HS-27A (cell line): ENCODE data around the gene CDC73.

Experiments
- DNase-seq: peaks from one replicate; pipeline ENCODE4 v3.0.0-alpha.2; 2012; ENCODE audit warnings: low read depth, missing footprints

CDC73 gene

GRCh38 chr1:193121616-193122593, at the start of gene CDC73:
Gene CDC73, plus strand, starts transcription at chr1:193122031. Its CDS starts 170 bp downstream, at chr1:193122201.
- peak; percentile 85 for DNase-seq

DNA sequence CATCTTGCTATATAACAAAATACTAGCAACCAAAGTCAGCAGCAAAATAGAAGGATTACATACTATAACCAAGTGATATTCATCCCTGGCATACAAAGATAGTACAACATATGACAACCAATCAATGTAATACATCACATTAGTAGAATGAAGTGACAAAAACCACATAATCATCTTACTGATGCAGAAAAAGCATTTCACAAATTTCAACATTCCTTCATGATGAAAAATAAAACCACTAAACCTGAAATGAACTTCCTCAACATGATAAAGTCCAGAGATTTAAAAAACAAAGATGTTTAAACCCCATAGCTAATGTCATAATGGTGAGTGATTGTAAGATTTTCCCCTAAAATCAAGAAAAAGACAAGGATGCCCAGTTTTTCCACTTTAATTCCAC, 43.8 kb upstream of the CDC73 start:
- DNase-seq, result no peak

DNA sequence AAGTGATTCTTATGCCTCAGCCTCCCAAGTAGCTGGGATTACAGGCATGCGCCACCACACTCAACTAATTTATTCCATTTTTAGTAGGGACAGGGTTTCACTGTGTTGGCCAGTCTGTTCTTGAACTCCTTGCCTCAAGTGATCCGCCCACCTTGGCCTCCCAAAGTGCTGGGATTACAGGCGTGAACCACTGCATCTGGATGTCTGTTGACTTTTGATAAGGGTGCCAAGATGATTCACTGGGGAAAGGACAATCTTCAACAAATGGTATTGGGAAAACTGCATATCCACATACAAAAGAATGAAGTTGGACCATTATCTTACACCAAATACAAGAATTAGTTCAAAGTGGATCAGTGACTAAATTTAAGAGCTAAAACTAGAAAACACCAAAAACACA, 42.6 kb upstream of the CDC73 start:
- DNase-seq, result no peak

DNA sequence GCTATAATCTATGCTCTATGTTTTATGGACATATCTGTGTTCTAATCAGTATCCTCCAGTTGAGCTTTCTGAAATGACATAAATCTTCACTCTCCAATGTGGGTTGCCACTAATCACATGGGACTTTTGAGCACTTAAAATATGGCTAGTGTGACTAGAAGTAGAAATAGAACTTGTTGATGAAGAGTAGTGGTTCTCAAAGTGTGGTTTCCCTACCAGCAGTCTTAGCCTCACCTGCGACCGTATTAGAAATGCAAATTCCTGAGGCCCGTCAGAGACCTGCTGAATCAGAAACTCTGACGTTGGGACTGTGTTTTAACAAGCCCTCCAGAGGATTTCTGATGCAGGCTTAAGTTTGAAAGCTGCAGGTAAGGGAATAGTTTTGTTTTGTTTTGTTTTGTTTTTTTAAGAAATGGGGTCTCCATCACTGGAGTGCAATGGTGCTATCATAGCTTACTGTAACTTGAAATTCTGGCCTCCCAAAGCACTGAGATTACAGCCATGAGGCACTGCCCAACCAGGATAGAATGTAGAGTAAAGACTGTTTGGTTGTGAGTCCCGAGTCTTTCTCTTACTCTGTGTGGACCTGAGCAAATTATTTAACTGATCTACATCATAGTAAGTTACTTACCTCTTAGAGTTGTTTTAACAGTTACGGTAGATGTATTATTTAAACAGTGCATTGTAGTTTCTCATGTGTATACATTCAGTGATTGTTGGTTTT, 38.3 kb upstream of the CDC73 start:
- DNase-seq, result no peak

DNA sequence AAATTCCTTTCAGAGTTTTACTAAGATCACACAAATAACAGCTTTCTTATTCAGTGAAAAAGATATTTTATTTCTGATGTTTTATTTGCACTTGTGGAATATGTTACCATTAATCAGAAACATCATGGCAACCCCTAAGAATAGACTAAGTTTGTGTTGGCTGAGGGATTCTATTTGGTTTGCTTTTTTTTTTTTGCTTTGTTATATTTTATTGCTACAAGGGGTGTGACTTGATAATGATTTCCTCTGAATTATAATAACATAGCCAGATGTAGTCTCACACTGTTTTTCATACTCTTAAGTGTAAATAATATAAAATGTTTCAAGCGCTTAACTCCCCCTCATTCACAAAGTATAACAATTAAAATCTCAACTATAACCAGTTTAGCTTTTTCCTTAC, 36.6 kb upstream of the CDC73 start:
- no peak for DNase-seq

- DNase-seq, result no peak
Measured at GRCh38 chr1:193086342-193086741, 35.5 kb upstream of the CDC73 start.

- DNase-seq, result no peak
Measured at GRCh38 chr1:193087893-193088292, 33.9 kb upstream of the CDC73 start.

GRCh38 chr1:193090865-193091264, 31.0 kb upstream of the CDC73 start:
- DNase-seq, result no peak

DNA sequence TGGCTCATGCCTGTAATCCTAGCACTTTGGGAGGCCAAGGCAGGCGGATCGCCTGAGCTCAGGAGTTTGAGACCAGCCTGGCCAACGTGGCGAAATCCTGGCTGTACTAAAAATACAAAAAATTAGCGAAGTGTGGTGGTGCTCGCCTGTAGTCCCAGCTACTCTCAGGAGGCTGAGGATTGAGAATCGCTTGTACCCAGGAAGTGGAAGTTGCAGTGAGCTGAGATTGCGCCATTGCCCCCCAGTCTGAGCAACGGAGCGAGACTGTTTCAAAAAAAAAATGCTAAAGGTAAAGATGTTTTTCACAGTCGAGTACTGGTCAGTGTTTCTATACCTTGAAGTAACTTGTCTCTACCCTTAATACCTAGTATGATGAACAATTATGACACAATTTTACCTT, 27.7 kb upstream of the CDC73 start:
- DNase-seq, result no peak

DNA sequence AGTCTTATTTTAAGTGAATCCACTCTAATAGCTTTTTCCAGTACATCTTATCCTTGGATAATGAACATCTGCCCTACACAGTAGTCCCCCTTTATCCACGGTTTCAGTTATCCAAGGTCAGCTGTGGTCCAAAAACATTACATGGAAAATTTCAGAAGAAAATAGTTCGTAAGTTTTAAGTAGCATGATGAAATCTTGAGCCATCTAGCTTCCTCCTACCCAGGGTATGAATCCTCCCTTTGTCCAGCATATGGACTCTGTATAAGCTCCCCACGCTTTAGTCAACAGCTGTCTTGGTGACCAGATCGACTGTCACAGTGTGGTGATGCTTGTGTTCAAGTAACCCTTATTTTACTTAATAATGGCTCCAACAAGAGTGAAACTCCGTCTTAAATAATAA, 19.2 kb upstream of the CDC73 start:
- DNase-seq, result no peak

GRCh38 chr1:193103759-193104501, 17.9 kb upstream of the CDC73 start:
- no peak for DNase-seq

- DNase-seq, result no peak
Measured at GRCh38 chr1:193104502-193104906, 17.3 kb upstream of the CDC73 start.

GRCh38 chr1:193104907-193105820, 16.7 kb upstream of the CDC73 start, which contains the start of gene GLRX2:
Gene GLRX2, minus strand, starts transcription at chr1:193105414. Its CDS starts 32 bp downstream, at chr1:193105382.
- DNase-seq, result peak; percentile 67

DNA sequence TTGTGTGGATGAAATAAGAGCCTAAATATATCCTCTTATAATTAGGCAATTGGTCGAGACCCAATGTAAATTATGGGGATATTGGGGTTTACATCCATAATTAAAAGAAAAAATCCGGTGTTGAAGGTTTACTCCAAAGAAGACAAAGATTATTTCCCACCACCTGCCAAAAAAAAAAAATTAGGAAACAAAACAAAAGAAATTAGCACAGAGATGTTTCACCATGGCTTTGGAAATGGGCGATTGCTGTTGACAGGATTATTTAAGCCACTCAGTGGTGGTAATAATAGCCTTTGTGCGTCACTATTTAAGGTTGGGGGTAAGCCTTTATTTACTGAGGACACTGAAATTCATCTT, 16.0 kb upstream of the CDC73 start:
- DNase-seq, result no peak

- DNase-seq, result no peak
Measured at GRCh38 chr1:193108471-193108870, 13.4 kb upstream of the CDC73 start.

DNA sequence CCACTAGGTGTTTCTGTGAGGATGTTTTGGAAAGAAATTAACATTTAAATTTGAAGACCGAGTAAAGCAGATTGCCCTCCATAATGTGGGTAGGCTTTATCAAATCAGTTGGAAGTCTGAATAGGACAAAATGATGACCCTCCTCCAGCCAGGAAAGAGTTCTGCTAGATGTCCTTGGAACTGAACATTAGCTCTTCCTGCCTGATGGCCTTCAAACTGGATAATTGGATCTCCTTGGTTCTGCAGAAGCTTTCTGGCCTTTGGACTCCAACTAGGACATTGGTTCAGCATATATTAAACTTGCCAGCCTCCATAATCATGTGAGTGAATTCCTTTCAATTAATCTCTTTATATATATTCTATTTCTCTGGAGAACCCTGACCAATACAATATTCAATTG, 12.2 kb upstream of the CDC73 start:
- no peak for DNase-seq

DNA sequence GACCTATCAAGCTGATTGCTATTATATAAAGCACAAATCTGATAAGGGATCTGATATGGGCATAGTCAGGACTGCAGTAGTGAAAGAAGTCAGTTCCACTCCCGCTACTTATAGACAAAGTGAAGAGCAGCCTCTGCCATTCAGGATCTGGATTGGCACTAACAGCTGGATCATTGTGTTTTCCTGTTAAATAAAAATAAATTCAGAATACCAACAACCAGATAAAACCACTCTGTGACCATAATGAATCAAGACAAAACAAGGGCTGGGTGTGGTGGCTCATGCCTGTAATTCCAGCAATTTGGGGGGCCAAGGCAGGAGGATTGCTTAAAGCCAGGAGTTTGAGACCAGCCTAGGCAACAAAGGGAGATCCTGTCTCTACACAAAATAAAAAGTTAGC, 11.6 kb upstream of the CDC73 start:
- no peak for DNase-seq

DNA sequence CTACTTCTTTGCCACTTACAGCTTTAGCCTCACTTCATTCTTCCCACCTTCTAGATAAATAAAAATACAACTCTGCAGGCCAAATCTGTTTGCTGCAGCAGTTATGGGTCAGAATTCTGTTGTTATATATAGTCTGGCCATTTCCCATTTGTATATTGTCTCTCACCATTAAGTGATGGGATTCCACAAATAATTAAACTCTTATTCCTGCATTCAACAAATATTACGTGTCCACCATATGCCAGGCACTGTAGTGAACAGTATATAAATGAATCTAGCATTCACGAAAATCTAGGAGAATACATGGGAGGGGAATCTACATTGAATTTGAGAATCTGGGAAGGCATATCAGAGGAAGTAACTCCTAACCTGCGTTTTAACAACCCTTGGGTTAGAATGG, 11.0 kb upstream of the CDC73 start:
- no peak for DNase-seq

GRCh38 chr1:193111641-193112090, 10.2 kb upstream of the CDC73 start:
- DNase-seq, result peak; percentile 67

- no peak for DNase-seq
Measured at GRCh38 chr1:193113258-193113991, 8.4 kb upstream of the CDC73 start.

- DNase-seq, result no peak
Measured at GRCh38 chr1:193113992-193114332, 7.9 kb upstream of the CDC73 start.
